K562 (cell line): Measurements from ENCODE around the gene VPS11. TPM values are rescaled to one million over a fixed set of nuclear protein-coding genes. Genes with fewer than 3 reads are reported as not detected.

Source experiments
- CBX2 ChIP-seq: fragments of 200-600 bp; sonication (generic); IDR thresholded peaks from one replicate; pipeline ENCODE4 v1.6.1; 2012; ENCODE audit warnings: mild to moderate bottlenecking, low read length, inconsistent platforms; ENCODE audit not compliant: insufficient read depth, poor library complexity, severe bottlenecking
- CBX3 ChIP-seq, 2 experiments: IDR thresholded peaks; 1 replicate in 1 of 2; 2 replicates in 1 of 2; pipeline ENCODE4 v1.6.1; 2012; ENCODE audit warnings: inconsistent platforms in 2 of 2, low read length in 2 of 2, borderline replicate concordance in 1 of 2, control low read depth in 1 of 2
- CHCHD3 ChIP-seq: fragments of 250-450 bp; sonication (Bioruptor Pico); IDR thresholded peaks from 2 replicates; pipeline ENCODE4 v2.1.2; 2022; ENCODE audit warnings: mild to moderate bottlenecking
- DPF2 ChIP-seq: fragments of 450-650 bp; IDR thresholded peaks from 2 replicates; pipeline ENCODE4 v1.6.1; 2016
- ETV5 ChIP-seq: sonication (generic); formaldehyde crosslinking; IDR thresholded peaks from 2 replicates; pipeline ENCODE4 v1.4.0; 2020; ENCODE audit warnings: low read depth, mild to moderate bottlenecking, missing genetic modification reagents
- FOXA3 ChIP-seq, 2 experiments: fragments of 450-650 bp in 1 of 2; sonication (generic) in 1 of 2; formaldehyde crosslinking; IDR thresholded peaks in 1 of 2; conservative IDR thresholded peaks in 1 of 2; 2 replicates each; pipeline versions ENCODE4 v1.4.0 to v1.8.0; 2020 to 2022; ENCODE audit warnings: mild to moderate bottlenecking in 2 of 2, missing genetic modification reagents in 1 of 2
- FOXK2 ChIP-seq, 2 experiments: fragments of 450-650 bp; IDR thresholded peaks in 1 of 2; conservative IDR thresholded peaks in 1 of 2; 2 replicates each; pipeline ENCODE4 v1.6.1; 2016; ENCODE audit warnings: low read depth in 2 of 2, mild to moderate bottlenecking in 1 of 2
- GABPB1 ChIP-seq: sonication (generic); formaldehyde crosslinking; IDR thresholded peaks from 2 replicates; pipeline ENCODE4 v1.8.0; 2022; ENCODE audit warnings: mild to moderate bottlenecking, missing genetic modification reagents
- HDAC8 ChIP-seq: fragments of 450-650 bp; IDR thresholded peaks from 2 replicates; pipeline ENCODE4 v1.6.1; 2016; ENCODE audit warnings: mild to moderate bottlenecking, missing genetic modification characterization, moderate library complexity, missing compliant biosample characterization
- MEF2D ChIP-seq: conservative IDR thresholded peaks from 2 replicates; pipeline ENCODE4 v1.6.1; 2016; ENCODE audit warnings: low read depth, missing genetic modification characterization, missing compliant biosample characterization
- NBN ChIP-seq: fragments of 450-650 bp; IDR thresholded peaks from 2 replicates; pipeline ENCODE4 v1.6.1; 2016; ENCODE audit warnings: low read depth, mild to moderate bottlenecking
- NFE2L1 ChIP-seq: fragments of 450-650 bp; IDR thresholded peaks from 2 replicates; pipeline ENCODE4 v1.6.1; 2016; ENCODE audit warnings: missing genetic modification characterization, low read depth, mild to moderate bottlenecking, missing compliant biosample characterization, moderate library complexity, borderline replicate concordance
- SMARCE1 ChIP-seq: fragments of 450-650 bp; IDR thresholded peaks from 2 replicates; pipeline ENCODE4 v1.7.1; 2016; ENCODE audit warnings: mild to moderate bottlenecking
- SNIP1 ChIP-seq: fragments of 450-650 bp; IDR thresholded peaks from 2 replicates; pipeline ENCODE4 v1.7.1; 2017; ENCODE audit warnings: low read depth, mild to moderate bottlenecking
- SP2 ChIP-seq: IDR thresholded peaks from 2 replicates; pipeline ENCODE4 v1.6.1; 2011; ENCODE audit warnings: mild to moderate bottlenecking, low read depth, low read length, moderate library complexity; ENCODE audit not compliant: poor library complexity, severe bottlenecking; ENCODE audit errors: extremely low read depth
- TBP ChIP-seq: optimal IDR thresholded peaks from 2 replicates; pipeline ENCODE3; 2011; ENCODE audit warnings: low read depth, low read length, improper control_type of control experiment
- USF2 ChIP-seq: sonication (generic); formaldehyde crosslinking; IDR thresholded peaks from 2 replicates; pipeline ENCODE4 v1.5.0; 2020; ENCODE audit warnings: missing genetic modification reagents
- VEZF1 ChIP-seq: fragments of 200-800 bp; sonication (Bioruptor generic); IDR thresholded peaks from 2 replicates; pipeline ENCODE4 v1.6.1; 2017; ENCODE audit warnings: missing genetic modification characterization, missing compliant biosample characterization
- ZFX ChIP-seq: sonication (generic); formaldehyde crosslinking; IDR thresholded peaks from 2 replicates; pipeline ENCODE4 v1.8.0; 2022; ENCODE audit warnings: mild to moderate bottlenecking, missing genetic modification reagents, moderate library complexity
- ZNF232 ChIP-seq: sonication (generic); formaldehyde crosslinking; IDR thresholded peaks from 2 replicates; pipeline ENCODE4 v1.8.0; 2022; ENCODE audit warnings: mild to moderate bottlenecking, missing genetic modification reagents
- ZNF511 ChIP-seq: sonication (generic); formaldehyde crosslinking; IDR thresholded peaks from 2 replicates; pipeline ENCODE4 v1.8.0; 2022; ENCODE audit warnings: mild to moderate bottlenecking, missing genetic modification reagents
- polyA plus RNA-seq, 8 experiments: library from polyadenylated mRNA; depleted of rRNA in 4 of 8; stranded (reverse) in 5 of 8; unstranded in 3 of 8; fragments of >200 nt; fragmentation: Nextera tagmentation in 2 of 8; fragmentation: Illumina TruSeq in 1 of 8; extraction: Ambion mirVana in 2 of 8; extraction: Trizol in 1 of 8; gene quantifications; 2 replicates each; pipeline versions ENCODE4 v1.2.1 to v1.2.3, GENCODE V29; 2011 to 2014; ENCODE audit warnings: inconsistent platforms in 1 of 8, missing spikeins in 1 of 8
- total RNA-seq, 7 experiments: library from RNA; depleted of rRNA in 6 of 7; stranded (reverse); fragments of >200 nt in 6 of 7; fragmentation: Illumina TruSeq in 2 of 7; extraction: Trizol in 2 of 7; gene quantifications; 2 replicates each; pipeline versions ENCODE4 v1.2.1 to v1.2.3, GENCODE V29; 2011 to 2021; ENCODE audit warnings: low replicate concordance in 1 of 7
- TF ChIP-seq, protein P1 (sequence below): fragments of 250-450 bp; sonication (Bioruptor Pico); IDR thresholded peaks from 2 replicates; pipeline ENCODE4 v1.8.0; 2022; ENCODE audit warnings: inconsistent platforms, mild to moderate bottlenecking, moderate library complexity, borderline replicate concordance

Gene VPS11
- total and polyA plus RNA-seq, 9 of the 15 experiments (the other 6 are each of a cell fraction or from before 2014, with no cell fraction given): 14.1 to 35.5 (median 27.5) TPM

GRCh38 chr11:119121008-119121810, 53.6 kb downstream of the VPS11 start, which contains the start of gene HINFP (continued):
- TF ChIP-seq NBN (0 out of 2 replicates have a peak, but pooled peaks have one; percentile 11), ETV5 (CRISPR knock-in tag) (peak; percentile 39), MEF2D (0 out of 2 replicates have a peak, but pooled peaks have one; percentile 27), ZNF232 (CRISPR knock-in tag) (peak; percentile 90), FOXK2 (conservative IDR thresholded peaks at IDR 0.05 in 1 of 2, IDR thresholded peaks at IDR 0.05 in 1 of 2; ENCODE audit: low read depth in 2 of 2) (peak; percentile 88 to 91), CBX2 (no peak), SP2 (peak; percentile 73), FOXA3 (CRISPR knock-in tag; conservative IDR thresholded peaks at IDR 0.05 in 1 of 2, IDR thresholded peaks at IDR 0.05 in 1 of 2) (peak in 1 of 2 experiments; percentile 80; a peak in 1 of 4 replicates), GABPB1 (peak; percentile 88), ZNF511 (CRISPR knock-in tag) (peak; percentile 81; the same call in 1 of the 2 replicates), CHCHD3 (CRISPR knock-in tag) (peak; percentile 77; the same call in 1 of the 2 replicates), HDAC8 (tag) (peak; percentile 22; the same call in 1 of the 2 replicates), SMARCE1 (0 out of 2 replicates have a peak, but pooled peaks have one; percentile 60), VEZF1 (CRISPR knock-in tag) (peak; percentile 82), TBP (peak; percentile 13), DPF2 (peak; percentile 72; the same call in 1 of the 2 replicates), SNIP1 (peak; percentile 35; the same call in 1 of the 2 replicates), ZFX (CRISPR knock-in tag) (peak; percentile 71), CBX3 (IDR thresholded peaks at IDR 0.05; ENCODE audit: borderline replicate concordance in 1 of 2, low read length in 2 of 2) (peak in 1 of 2 experiments; percentile 47; a peak in 1 of 3 replicates), NFE2L1 (tag) (no peak), USF2 (peak; percentile 96)
- TF ChIP-seq, protein P1, sequence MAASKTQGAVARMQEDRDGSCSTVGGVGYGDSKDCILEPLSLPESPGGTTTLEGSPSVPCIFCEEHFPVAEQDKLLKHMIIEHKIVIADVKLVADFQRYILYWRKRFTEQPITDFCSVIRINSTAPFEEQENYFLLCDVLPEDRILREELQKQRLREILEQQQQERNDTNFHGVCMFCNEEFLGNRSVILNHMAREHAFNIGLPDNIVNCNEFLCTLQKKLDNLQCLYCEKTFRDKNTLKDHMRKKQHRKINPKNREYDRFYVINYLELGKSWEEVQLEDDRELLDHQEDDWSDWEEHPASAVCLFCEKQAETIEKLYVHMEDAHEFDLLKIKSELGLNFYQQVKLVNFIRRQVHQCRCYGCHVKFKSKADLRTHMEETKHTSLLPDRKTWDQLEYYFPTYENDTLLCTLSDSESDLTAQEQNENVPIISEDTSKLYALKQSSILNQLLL: no peak
